ENCODE data around the gene SMG6.

SMG6 gene

DNA sequence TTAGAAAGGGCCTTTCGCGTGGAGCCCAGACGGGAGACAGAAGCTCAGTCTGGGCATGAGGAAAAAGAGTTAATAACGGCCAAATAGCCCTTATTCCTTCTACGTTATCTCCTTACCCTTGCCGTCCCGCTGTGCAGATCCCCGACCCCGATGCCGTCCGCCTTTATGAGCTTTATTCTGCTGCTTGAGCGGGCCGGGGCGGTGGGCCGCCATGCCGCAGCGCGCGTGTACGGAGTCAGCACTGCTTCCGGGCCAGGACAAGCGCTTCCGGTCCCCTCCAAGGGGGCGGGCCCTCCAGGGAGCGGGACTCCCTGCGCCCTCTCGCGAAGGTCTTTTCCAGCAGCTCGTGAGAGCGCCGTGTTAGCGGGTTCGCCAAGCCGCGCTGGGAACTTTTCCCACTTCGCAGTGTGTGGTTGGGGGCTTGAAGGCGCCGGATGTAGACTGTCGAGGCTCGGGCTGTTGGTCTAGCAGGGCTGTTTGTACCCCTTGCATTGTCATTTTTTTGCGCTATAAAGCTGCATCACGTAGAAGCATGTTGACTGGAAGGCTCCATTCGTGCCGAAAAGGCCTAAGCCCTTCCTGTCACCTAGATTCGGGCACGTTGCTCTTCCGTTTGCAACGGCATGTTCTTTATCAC lies 32.7 kb upstream of the SMG6 start, which contains the start of gene TSR1 (continued):
- no peak for TF ChIP-seq ZNF549 (tag by site-specific recombination; IDR thresholded peaks at IDR 0.05)
- TF ChIP-seq, protein P1, sequence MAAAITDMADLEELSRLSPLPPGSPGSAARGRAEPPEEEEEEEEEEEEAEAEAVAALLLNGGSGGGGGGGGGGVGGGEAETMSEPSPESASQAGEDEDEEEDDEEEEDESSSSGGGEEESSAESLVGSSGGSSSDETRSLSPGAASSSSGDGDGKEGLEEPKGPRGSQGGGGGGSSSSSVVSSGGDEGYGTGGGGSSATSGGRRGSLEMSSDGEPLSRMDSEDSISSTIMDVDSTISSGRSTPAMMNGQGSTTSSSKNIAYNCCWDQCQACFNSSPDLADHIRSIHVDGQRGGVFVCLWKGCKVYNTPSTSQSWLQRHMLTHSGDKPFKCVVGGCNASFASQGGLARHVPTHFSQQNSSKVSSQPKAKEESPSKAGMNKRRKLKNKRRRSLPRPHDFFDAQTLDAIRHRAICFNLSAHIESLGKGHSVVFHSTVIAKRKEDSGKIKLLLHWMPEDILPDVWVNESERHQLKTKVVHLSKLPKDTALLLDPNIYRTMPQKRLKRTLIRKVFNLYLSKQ (tag by site-specific recombination; IDR thresholded peaks at IDR 0.05; ENCODE audit: borderline replicate concordance), result no peak
- TF ChIP-seq, protein P2, sequence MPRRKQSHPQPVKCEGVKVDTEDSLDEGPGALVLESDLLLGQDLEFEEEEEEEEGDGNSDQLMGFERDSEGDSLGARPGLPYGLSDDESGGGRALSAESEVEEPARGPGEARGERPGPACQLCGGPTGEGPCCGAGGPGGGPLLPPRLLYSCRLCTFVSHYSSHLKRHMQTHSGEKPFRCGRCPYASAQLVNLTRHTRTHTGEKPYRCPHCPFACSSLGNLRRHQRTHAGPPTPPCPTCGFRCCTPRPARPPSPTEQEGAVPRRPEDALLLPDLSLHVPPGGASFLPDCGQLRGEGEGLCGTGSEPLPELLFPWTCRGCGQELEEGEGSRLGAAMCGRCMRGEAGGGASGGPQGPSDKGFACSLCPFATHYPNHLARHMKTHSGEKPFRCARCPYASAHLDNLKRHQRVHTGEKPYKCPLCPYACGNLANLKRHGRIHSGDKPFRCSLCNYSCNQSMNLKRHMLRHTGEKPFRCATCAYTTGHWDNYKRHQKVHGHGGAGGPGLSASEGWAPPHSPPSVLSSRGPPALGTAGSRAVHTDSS (tag by site-specific recombination; IDR thresholded peaks at IDR 0.05), result no peak
- TF ChIP-seq ZNF335 (tag by site-specific recombination; conservative IDR thresholded peaks at IDR 0.05), result no peak
- TF ChIP-seq ZNF529 (tag by site-specific recombination; IDR thresholded peaks at IDR 0.05; ENCODE audit: insufficient replicate concordance), result no peak
- TF ChIP-seq, protein P3, sequence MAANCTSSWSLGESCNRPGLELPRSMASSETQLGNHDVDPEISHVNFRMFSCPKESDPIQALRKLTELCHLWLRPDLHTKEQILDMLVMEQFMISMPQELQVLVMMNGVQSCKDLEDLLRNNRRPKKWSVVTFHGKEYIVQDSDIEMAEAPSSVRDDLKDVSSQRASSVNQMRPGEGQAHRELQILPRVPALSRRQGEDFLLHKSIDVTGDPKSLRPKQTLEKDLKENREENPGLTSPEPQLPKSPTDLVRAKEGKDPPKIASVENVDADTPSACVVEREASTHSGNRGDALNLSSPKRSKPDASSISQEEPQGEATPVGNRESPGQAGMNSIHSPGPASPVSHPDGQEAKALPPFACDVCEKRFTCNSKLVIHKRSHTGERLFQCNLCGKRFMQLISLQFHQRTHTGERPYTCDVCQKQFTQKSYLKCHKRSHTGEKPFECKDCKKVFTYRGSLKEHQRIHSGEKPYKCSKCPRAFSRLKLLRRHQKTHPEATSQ (tag by site-specific recombination; IDR thresholded peaks at IDR 0.05), result no peak
- peak; percentile 57; the same call in 1 of the 2 replicates for TF ChIP-seq KLF7 (tag by site-specific recombination; IDR thresholded peaks at IDR 0.05; ENCODE audit: borderline replicate concordance)
- TF ChIP-seq ZFP69B (tag by site-specific recombination; IDR thresholded peaks at IDR 0.05), result 0 out of 2 replicates have a peak, but pooled peaks have one; percentile 18
- TF ChIP-seq HOXD13 (CRISPR knock-in tag; IDR thresholded peaks at IDR 0.05; ENCODE audit: borderline replicate concordance), result no peak
- no peak for TF ChIP-seq ZNF132 (tag by site-specific recombination; IDR thresholded peaks at IDR 0.05; ENCODE audit: borderline replicate concordance)

DNA sequence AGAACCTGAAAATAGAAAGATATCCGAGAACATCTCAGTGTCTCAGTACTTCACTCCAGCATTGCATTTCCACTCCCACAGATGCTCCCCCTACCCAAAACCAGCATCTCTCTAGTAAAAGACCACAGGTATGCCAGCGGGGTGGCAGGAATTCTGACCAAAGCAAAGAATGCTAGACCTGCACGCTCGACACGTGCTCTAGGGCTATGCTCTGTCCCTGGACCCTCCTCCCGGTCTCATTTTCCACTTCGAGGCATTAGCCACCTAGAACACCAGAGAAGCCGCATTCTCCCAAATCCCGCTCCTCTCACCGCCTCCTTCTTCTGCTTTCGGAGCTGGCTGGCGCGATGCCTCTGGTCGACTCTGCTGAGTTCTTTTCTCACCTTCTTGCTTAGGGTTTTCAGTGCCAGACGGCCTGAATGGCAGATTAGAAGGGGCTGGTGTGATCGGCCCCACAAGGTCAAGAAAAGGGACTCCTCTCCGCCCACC lies 32.2 kb upstream of the SMG6 start:
- Histone ChIP-seq H3K9me3 (ENCODE audit: control insufficient read depth, insufficient read depth, low read depth, low read length) (no peaks in the 10 kb centered on the region), H3K36me3 (ENCODE audit: control insufficient read depth in 2 of 2, insufficient read depth in 1 of 2, low read length in 2 of 2) (peaks cover 46 to 50% of the 10 kb centered on the region in 2 experiments), H3K4me3 (ENCODE audit: low read depth, low read length) (peak overlapping the region; percentile 56), H3K27ac (ENCODE audit: extremely low read depth, low read depth, low read length) (peak overlapping the region; percentile 88; the same call in 1 of the 2 replicates), H3K4me1 (ENCODE audit: control insufficient read depth, insufficient read depth, low read length) (peaks cover 14% of the 10 kb centered on the region)
- TF ChIP-seq REPIN1 (tag by site-specific recombination; IDR thresholded peaks at IDR 0.05; ENCODE audit: low read depth), result 0 out of 2 replicates have a peak, but pooled peaks have one; percentile 8
- no peak for TF ChIP-seq ZNF529 (tag by site-specific recombination; IDR thresholded peaks at IDR 0.05; ENCODE audit: insufficient replicate concordance)
- no peak for TF ChIP-seq ZBTB48 (tag by site-specific recombination; IDR thresholded peaks at IDR 0.05)
- TF ChIP-seq ZBTB21 (tag by site-specific recombination; IDR thresholded peaks at IDR 0.05), result no peak
- ChIA-PET CTCF (interaction anchor here (0.9 to 10.9 kb wide), 9 partner anchors 12 to 91 kb away, joined by 3 to 110 read pairs (median 5); no protein-coding TSS in a partner anchor), POLR2A (interaction anchor here (0.5 to 4.0 kb wide), 21 partner anchors 9 to 206 kb away, joined by 3 to 49 read pairs (median 5); partner anchors contain the start of genes SMG6 and SRR)

DNA sequence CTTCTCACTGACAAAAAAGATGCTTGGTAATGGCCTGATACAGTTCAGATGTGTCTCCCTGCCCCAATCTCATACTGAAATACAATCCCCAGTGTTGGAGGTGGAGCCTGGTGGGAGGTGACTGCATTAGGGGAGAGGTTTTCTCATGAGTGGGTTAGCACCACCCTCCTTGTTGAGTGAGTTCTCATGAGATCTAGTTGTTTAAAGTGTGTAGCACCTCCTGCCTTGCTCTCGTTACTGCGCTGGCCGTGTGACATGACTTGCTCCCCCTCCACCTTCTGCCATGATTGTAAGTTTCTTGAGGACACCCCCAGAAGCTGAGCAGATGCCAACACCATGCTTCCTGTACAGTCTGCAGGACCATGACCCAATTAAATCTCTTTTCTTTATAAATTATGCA lies 27.7 kb upstream of the SMG6 start:
- ChIA-PET CTCF (interaction anchor here (0.6 to 10.9 kb wide), 6 partner anchors 17 to 1393 kb away, joined by 3 to 110 read pairs (median 3); no protein-coding TSS in a partner anchor), POLR2A (interaction anchor here (0.8 to 1.2 kb wide), 2 partner anchors 12 to 28 kb away, joined by 3 read pairs; partner anchors contain the start of genes SMG6 and SRR)
- no peaks in the 10 kb centered on the region for H3K9me3 ChIP-seq (ENCODE audit: control insufficient read depth, insufficient read depth, low read depth, low read length)
- peaks cover 5% of the 10 kb centered on the region for H3K4me1 ChIP-seq (ENCODE audit: control insufficient read depth, insufficient read depth, low read length)
- peaks cover 91% of the 10 kb centered on the region in 2 experiments for H3K36me3 ChIP-seq (ENCODE audit: control insufficient read depth in 2 of 2, insufficient read depth in 1 of 2, low read length in 2 of 2)
- no peak overlapping the region for H3K4me3 ChIP-seq (ENCODE audit: low read depth, low read length)
- H3K27ac ChIP-seq (ENCODE audit: extremely low read depth, low read depth, low read length), result no peak overlapping the region
- TF ChIP-seq ZBTB17 (tag by site-specific recombination; IDR thresholded peaks at IDR 0.05), result no peak
- no peak for TF ChIP-seq WT1 (tag by site-specific recombination; IDR thresholded peaks at IDR 0.05)
- no peak for TF ChIP-seq FEZF1 (tag by site-specific recombination; IDR thresholded peaks at IDR 0.05)
- TF ChIP-seq ZNF19 (tag by site-specific recombination; IDR thresholded peaks at IDR 0.05; ENCODE audit: low read depth), result no peak
- no peak for TF ChIP-seq ZNF555 (tag by site-specific recombination; conservative IDR thresholded peaks at IDR 0.05)
- TF ChIP-seq ZNF366 (tag by site-specific recombination; conservative IDR thresholded peaks at IDR 0.05), result no peak
- TF ChIP-seq ZNF23 (tag by site-specific recombination; IDR thresholded peaks at IDR 0.05; ENCODE audit: borderline replicate concordance), result no peak
- TF ChIP-seq ZNF121 (tag by site-specific recombination; IDR thresholded peaks at IDR 0.05), result no peak
- TF ChIP-seq ZNF214 (tag by site-specific recombination; IDR thresholded peaks at IDR 0.05; ENCODE audit: borderline replicate concordance), result no peak
- TF ChIP-seq, protein P4, sequence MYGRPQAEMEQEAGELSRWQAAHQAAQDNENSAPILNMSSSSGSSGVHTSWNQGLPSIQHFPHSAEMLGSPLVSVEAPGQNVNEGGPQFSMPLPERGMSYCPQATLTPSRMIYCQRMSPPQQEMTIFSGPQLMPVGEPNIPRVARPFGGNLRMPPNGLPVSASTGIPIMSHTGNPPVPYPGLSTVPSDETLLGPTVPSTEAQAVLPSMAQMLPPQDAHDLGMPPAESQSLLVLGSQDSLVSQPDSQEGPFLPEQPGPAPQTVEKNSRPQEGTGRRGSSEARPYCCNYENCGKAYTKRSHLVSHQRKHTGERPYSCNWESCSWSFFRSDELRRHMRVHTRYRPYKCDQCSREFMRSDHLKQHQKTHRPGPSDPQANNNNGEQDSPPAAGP (tag by site-specific recombination; IDR thresholded peaks at IDR 0.05), result no peak
- no peak for TF ChIP-seq EGR2 (tag by site-specific recombination; IDR thresholded peaks at IDR 0.05; ENCODE audit: low read depth)
- TF ChIP-seq ZNF658 (tag by site-specific recombination; IDR thresholded peaks at IDR 0.05), result no peak
- no peak for TF ChIP-seq ZNF426 (tag by site-specific recombination; IDR thresholded peaks at IDR 0.05)
- TF ChIP-seq ZNF157 (tag by site-specific recombination; IDR thresholded peaks at IDR 0.05), result no peak
